GM18907 (cell line): ENCODE data around the gene PIP5KL1.

Source experiments
- ATAC-seq: cut with Tn5 transposase; IDR thresholded peaks from one replicate; pipeline ENCODE4 v1.9.1; 2021; ENCODE audit warnings: mild to moderate bottlenecking, moderate library complexity; ENCODE audit not compliant: unreplicated experiment

Gene PIP5KL1

GRCh38 chr9:127875306-127875966, 55.1 kb downstream of the PIP5KL1 start:
- ATAC-seq = no peak

- no peak for ATAC-seq
Observed at GRCh38 chr9:127874301-127875221, 56.0 kb downstream of the PIP5KL1 start.

- no peak for ATAC-seq
Observed at GRCh38 chr9:127873886-127874285, 56.7 kb downstream of the PIP5KL1 start.

- ATAC-seq = no peak
Observed at GRCh38 chr9:127873223-127873691, 57.3 kb downstream of the PIP5KL1 start.

- ATAC-seq = no peak
Observed at GRCh38 chr9:127872369-127873222, 58.0 kb downstream of the PIP5KL1 start.

GRCh38 chr9:127871531-127871930, 59.0 kb downstream of the PIP5KL1 start:
- no peak for ATAC-seq

GRCh38 chr9:127870887-127871286, 59.7 kb downstream of the PIP5KL1 start:
- no peak for ATAC-seq
